GM20000 (cell line): ENCODE measurements around the gene ADD1.

Source experiments
- DNase-seq: peaks from one replicate; pipeline ENCODE4 v3.0.0; 2012; ENCODE audit warnings: low spot score
- TF ChIP-seq, protein P1 (sequence below): IDR thresholded peaks from 2 replicates; pipeline ENCODE4 v1.5.1; 2012; ENCODE audit warnings: mild to moderate bottlenecking, control low read depth; ENCODE audit errors: extremely low read depth, missing control alignments

Gene ADD1

DNA sequence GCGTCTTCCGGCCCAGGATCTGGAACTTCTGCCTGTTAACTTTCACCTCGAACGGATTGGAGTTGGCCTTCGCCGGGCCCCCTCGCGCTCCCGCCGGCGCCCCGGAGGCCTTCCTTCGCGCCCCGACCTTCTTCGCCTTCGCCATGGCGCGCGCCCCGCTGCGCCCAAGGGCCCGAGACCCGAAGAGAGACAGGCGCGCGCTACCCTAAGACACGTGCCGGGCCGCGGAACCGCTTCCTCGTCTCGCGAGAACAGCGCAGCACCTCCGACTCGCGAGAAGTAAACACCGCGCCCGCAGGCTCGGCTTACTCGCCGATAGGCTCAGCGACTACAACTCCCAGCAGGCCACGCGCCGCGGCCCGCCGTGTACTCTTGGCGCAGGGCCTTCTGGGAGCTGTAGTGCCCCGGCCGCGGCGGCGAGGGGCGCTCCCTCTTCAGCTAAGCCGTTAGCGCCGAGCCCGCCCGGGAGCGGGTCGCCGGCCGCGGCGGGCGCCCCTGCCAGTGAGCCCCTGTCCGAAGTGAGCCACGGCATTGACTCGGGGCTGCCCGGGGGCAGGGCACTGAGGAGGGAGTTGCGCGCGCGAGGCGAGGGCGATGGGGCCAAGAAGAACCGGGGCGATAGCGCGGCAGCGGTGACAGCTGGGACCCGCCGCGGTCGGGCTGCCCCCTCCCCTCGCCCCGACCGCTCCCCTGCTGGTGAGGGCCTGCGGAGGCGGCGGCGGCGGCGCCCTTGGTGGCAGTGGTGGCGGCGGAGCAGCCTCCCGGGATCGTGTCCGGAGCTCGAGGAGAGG, 119.7 kb downstream of the ADD1 start, which contains the start of the genes GRK4 and NOP14:
TSS of gene GRK4 (plus strand) at position 397 of the 791 bp plus-strand sequence. CDS start 500 bp downstream, outside the sequence.
TSS of gene NOP14 (minus strand) at position 232 of the 791 bp plus-strand sequence. CDS start at position 145, 87 bp downstream.
- DNase-seq: peak; percentile 99
- TF ChIP-seq, protein P1, sequence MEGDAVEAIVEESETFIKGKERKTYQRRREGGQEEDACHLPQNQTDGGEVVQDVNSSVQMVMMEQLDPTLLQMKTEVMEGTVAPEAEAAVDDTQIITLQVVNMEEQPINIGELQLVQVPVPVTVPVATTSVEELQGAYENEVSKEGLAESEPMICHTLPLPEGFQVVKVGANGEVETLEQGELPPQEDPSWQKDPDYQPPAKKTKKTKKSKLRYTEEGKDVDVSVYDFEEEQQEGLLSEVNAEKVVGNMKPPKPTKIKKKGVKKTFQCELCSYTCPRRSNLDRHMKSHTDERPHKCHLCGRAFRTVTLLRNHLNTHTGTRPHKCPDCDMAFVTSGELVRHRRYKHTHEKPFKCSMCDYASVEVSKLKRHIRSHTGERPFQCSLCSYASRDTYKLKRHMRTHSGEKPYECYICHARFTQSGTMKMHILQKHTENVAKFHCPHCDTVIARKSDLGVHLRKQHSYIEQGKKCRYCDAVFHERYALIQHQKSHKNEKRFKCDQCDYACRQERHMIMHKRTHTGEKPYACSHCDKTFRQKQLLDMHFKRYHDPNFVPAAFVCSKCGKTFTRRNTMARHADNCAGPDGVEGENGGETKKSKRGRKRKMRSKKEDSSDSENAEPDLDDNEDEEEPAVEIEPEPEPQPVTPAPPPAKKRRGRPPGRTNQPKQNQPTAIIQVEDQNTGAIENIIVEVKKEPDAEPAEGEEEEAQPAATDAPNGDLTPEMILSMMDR: no peak

DNA sequence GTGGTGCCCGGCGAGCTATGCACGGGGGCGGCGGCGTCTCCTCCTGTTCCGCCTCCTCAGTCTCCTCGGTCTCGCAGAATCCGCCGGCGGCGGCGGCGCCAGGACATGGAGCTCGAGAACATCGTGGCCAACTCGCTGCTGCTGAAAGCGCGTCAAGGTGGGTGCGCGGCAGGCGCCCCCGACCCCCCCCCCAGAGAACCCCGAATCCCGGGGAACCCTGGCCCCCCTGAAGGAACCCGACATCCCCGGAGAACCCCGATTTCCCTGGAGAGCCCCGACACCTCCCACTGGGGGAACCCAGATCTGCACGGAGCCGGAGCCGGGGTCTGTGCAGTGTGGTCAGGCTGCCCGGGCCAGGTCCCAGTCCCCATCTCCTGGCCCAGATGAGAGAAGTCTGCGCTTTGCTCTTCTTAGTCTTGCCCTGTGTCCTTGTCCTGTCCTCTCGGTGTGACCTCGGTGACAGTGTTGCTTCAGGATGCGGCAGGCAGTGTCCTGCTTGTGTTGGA, 120.4 kb downstream of the ADD1 start:
- no peak for DNase-seq
- TF ChIP-seq, protein P1: no peak

DNA sequence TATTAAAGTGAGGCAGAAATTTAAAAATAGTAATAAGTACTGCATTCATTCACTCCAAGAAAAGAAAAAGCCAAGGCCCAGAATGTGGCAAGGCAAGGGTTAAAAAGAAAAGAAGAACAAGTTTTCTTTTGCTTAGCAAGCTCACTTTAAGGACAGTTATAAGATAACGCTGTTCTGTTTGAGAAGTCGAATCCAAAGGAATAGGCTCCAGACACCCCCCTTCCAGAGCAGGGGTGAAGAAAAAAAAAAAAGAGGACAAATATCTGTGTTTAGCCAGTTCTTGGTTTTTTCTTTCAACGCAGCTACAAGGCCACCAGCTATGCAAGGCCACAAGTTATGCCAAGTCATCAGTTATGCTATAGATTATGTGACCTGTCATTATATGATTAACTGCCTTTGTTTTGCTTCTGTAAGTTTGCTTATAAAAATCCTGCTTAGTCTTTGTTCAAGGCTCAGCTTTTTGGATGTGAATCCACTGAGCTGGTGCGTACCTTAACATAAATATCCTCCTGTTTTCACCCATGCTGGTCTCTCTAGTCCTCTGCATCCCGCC, 121.1 kb downstream of the ADD1 start:
- DNase-seq: no peak
- TF ChIP-seq, protein P1: no peak

DNA sequence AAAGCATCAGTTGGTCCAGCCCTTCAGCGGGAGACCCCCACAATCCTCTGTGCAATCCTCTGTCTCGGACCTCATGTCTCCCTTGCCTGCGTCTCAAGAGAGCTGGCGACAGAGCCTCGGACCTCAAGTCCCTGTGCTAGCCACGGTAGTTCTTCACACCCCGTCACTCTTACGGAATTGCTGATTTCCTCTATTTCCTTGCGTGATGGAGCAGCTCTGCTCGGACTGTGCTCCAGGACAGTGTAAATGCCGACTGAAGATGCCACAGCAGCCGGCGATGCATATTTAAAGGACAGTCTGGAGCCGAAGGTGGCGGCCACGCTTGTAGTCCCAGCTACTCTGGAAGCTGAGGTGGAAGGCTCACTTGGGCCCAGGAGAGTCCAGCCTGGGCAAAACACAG, 121.6 kb downstream of the ADD1 start:
- no peak for DNase-seq
- TF ChIP-seq, protein P1: no peak

DNA sequence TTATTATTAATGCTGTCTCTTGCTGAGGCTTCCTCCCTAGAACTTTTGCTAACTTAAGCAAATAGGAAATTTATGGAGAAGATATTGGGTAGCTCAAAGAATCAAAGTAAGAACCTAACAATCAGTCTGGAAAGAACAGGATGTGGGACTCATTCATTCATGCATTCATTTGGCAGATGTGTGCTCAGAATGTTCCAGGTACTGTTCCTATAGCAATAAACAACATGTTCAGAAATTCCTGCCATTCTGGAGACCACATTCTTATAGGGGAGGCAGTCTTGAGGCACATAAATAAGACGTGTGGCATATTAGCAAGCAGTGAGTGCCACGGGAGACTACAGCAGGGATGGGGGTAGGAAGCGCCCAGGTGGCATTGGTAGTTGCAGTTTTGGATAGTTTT, 124.7 kb downstream of the ADD1 start:
- TF ChIP-seq, protein P1: no peak
- DNase-seq: no peak

DNA sequence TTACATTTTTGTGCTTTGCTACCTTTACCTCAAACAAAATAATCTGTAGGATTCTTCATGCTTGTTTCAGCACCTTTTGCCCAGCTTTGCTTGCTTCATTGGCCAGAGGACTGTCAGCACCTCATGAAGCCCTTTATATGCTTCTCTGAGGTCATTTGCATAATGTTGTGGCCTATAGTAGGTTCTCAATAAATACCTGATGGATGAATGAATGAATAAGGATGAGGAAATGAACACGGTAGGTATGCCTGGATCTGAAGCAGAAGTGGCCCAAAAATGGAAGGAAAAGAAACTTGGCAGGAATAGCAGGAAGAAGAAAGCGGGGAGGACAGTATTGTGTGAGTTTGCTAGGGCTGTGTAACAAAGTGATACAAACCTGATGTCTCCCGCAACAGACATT, 127.6 kb downstream of the ADD1 start:
- no peak for DNase-seq
- TF ChIP-seq, protein P1: no peak

DNA sequence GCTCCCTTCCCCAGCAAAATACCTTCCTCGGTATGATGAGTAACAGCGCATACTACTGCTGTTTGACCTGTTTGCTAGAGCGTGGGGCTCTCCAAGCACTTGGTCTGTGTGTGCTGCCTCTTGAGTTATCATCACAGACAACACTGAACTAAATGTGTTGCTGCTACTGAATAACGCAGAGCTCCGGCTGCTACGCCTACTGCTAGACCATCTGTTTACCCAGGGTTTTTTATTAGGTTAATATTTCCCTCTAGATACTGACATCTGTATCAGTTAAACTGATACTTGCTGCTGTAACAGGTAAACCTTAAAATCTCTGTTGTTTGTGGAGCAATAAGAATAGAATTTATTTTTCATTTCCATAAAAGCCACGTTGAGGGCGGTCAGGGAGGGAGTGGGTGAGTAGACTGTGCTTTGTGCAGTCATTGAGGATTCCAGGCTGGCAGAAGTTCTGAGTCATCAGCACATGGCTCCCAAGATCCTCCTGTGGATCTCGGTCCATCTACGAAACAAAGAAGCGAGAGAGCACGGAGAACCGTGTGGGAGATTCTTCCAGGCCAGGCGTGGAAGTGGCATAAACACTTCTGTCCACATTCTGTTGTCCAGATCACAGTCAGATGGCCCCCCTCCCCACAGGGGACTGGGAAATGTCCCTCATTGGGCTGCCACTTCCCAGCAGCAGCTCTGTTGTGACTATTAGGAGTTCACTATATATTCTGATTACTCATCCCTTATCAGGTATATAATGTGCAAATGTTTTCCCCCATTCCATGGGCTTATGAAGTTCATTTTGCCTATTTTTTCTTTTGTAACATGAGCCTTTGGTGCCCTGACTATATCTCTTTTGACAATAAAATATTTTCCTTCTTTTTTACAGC, 133.8 kb downstream of the ADD1 start:
- TF ChIP-seq, protein P1: no peak
- no peak for DNase-seq
